ENCODE data around the gene CAMKV. TPM values are rescaled to one million over a fixed set of nuclear protein-coding genes. Genes with fewer than 3 reads are reported as not detected.
A peak's percentile ranks its signal among the peaks of the same experiment; 100 is the strongest.
"Not testable (repeated sequence)": the region's sequence is repeated elsewhere in the genome, so short reads cannot be mapped to it uniquely, and the experiment has no call there.

The CAMKV gene
- total RNA-seq, 3 donors from 2014 or later, result 1.5 TPM; not detected in 2

GRCh38 chr3:49911611-49912010 lies 41.9 kb upstream of the CAMKV start:
- Histone ChIP-seq H3K27me3 (no peaks in the 10 kb centered on the region), H3K9me3 (no peaks in the 10 kb centered on the region), H3K4me1 (no peaks in the 10 kb centered on the region), H3K27ac (no peak overlapping the region), H3K4me3 (no peak overlapping the region), H3K36me3 (peaks cover 11% of the 10 kb centered on the region)
- intact Hi-C loops (cut with DNase I; ENCODE audit: low total_unique reads), result no loop called here
- TF ChIP-seq POLR2AphosphoS5 (IDR thresholded peaks at IDR 0.05) (no peak), POLR2A (IDR thresholded peaks at IDR 0.05) (no peak), CTCF (IDR thresholded peaks at IDR 0.05) (no peak)
- no peak for DNase-seq (ENCODE audit: low spot score in 2 of 2)

DNA sequence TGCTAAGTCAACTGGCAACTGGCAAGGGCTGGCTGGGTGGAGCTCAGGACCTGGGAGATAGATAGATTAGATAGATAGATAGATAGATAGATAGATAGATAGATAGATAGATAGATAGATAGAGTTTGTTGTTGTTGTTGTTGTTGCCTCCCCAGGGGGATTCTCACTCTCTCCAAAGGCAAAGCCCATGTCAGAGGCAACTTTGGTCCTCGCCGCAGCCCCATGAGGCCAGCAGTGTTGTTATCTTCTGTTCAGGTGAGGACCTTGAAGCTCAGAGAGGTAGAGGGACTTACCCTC lies 41.4 kb upstream of the CAMKV start:
- peaks cover 11% of the 10 kb centered on the region for H3K36me3 ChIP-seq
- no peak overlapping the region for H3K27ac ChIP-seq
- no peak for DNase-seq (ENCODE audit: low spot score in 2 of 2)
- intact Hi-C loops (cut with DNase I; ENCODE audit: low total_unique reads), result no loop called here
- no peaks in the 10 kb centered on the region for H3K27me3 ChIP-seq
- H3K9me3 ChIP-seq, result no peaks in the 10 kb centered on the region
- H3K4me3 ChIP-seq, result no peak overlapping the region
- H3K4me1 ChIP-seq, result no peaks in the 10 kb centered on the region
- no peak for TF ChIP-seq POLR2AphosphoS5 (IDR thresholded peaks at IDR 0.05)

DNA sequence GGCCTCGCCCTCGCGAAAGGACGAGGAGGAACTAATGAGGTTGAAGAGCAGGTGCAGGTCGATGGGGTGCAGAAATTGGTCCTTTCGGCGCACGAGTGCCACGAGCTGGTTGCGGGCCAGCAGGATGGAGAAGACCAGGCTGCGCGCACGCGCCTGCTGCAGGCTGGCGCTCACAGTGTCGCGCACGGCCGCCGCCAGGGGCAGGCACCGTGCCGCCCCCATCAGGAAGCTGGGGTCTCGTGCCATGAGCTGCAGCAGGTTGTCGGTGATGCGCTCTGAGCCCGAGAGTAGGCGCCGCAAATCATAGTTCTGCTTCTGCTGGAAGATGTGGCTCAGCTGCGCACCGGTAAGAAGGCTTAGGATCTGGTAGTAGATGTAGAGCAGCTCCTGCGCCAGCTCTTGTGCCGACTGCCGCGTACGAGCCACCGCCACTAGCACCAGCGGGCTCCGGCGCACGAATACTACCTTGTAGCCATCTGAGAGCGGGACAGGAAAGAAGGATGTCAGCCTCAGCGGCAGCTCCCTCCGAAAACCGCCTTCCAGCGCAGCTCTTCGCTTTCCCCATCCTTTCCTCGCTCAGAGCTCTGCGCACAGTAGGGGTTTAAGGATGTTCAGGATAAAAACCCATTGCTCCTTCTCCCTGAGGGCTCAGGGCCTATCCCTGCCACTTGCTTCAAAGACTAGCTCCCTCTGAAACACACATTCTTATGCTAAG lies 40.9 kb upstream of the CAMKV start:
- H3K27me3 ChIP-seq, result no peaks in the 10 kb centered on the region
- TF ChIP-seq CTCF (IDR thresholded peaks at IDR 0.05) (no peak), POLR2AphosphoS5 (IDR thresholded peaks at IDR 0.05) (no peak), POLR2A (IDR thresholded peaks at IDR 0.05) (no peak)
- H3K4me3 ChIP-seq, result no peak overlapping the region
- intact Hi-C loops (cut with DNase I; ENCODE audit: low total_unique reads), result no loop called here
- DNase-seq (ENCODE audit: low spot score in 2 of 2), result no peak
- H3K9me3 ChIP-seq, result no peaks in the 10 kb centered on the region
- H3K4me1 ChIP-seq, result peaks cover 0 to 3% of the 10 kb centered on the region in 2 donors
- no peak overlapping the region for H3K27ac ChIP-seq
- H3K36me3 ChIP-seq, result peaks cover 11% of the 10 kb centered on the region

DNA sequence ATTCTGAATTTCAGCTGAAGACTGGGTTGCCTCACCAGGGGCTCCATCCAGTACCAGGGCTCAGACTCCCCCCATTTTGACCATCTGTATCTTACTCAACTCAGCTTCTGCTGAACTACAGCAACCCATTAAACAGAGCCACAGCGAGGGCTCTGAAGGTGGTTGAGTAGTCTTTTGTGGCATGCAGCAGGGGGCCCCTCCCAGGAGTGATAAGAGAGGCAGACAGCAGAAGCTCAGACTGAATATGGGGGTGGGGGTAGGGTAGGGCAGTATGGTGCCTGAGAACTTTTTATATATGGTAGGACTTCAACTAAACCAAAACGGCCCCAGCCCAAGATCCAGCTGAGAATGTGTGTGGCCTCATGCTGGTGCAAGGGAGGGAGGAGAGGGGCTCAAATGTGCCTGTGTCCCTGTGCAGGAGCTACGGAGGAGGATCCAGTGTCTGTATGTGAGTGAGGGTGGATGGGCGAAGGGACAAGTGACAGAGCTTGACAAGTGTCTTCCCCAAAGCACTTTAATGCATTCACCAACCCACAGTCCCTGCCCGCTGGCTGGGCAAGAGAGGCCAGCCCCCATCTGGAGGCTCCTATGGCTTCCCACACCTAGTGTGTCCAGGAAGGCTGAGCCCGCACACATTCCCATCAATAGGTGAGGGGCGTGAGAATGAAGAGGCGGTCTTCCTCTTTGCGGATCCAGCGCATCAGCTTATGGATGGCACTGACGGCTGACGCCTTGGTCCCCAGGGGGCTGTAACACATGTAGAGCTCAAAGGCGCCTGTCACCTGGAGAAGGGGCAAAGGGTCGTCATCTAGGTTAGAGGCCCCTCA lies 38.9 kb upstream of the CAMKV start:
- Histone ChIP-seq H3K27ac (no peak overlapping the region), H3K36me3 (peaks cover 11% of the 10 kb centered on the region), H3K27me3 (no peaks in the 10 kb centered on the region), H3K9me3 (no peaks in the 10 kb centered on the region), H3K4me3 (no peak overlapping the region), H3K4me1 (peaks cover 0 to 6% of the 10 kb centered on the region in 2 donors)
- TF ChIP-seq POLR2A (IDR thresholded peaks at IDR 0.05) (no peak), CTCF (IDR thresholded peaks at IDR 0.05) (no peak), POLR2AphosphoS5 (IDR thresholded peaks at IDR 0.05) (no peak)
- intact Hi-C loops (cut with DNase I; ENCODE audit: low total_unique reads), result no loop called here
- DNase-seq (ENCODE audit: low spot score in 2 of 2), result no peak

- Histone ChIP-seq H3K27ac (peak overlapping the region; percentile 54 to 80), H3K4me1 (peaks cover 3 to 6% of the 10 kb centered on the region in 2 donors), H3K4me3 (peak overlapping the region in 2 of 3 donors; percentile 40 to 45), H3K27me3 (no peaks in the 10 kb centered on the region), H3K9me3 (no peaks in the 10 kb centered on the region), H3K36me3 (peaks cover 4% of the 10 kb centered on the region)
- DNase-seq (ENCODE audit: low spot score in 2 of 2), result peak in 1 of 2 donors; percentile 31
- TF ChIP-seq CTCF (IDR thresholded peaks at IDR 0.05) (peak in 2 of 3 donors; percentile 56 to 68), POLR2A (IDR thresholded peaks at IDR 0.05) (no peak)
- intact Hi-C loops (cut with DNase I; ENCODE audit: low total_unique reads), result no loop called here
Observed at GRCh38 chr3:49906073-49906743, 36.5 kb upstream of the CAMKV start.

GRCh38 chr3:49904448-49904847 lies 34.7 kb upstream of the CAMKV start:
- H3K27me3 ChIP-seq; H3K9me3 ChIP-seq; DNase-seq (ENCODE audit: low spot score in 2 of 2); H3K4me1 ChIP-seq; intact Hi-C loops (cut with DNase I; ENCODE audit: low total_unique reads); H3K36me3 ChIP-seq: not testable (repeated sequence)
- peak overlapping the region in 1 of 3 donors; percentile 47 for H3K4me3 ChIP-seq
- peak overlapping the region; percentile 75 to 90 for H3K27ac ChIP-seq
